Glutamatergic neuron (in vitro differentiated cells): ENCODE results near the gene CELSR2. TPM values are rescaled to one million over a fixed set of nuclear protein-coding genes. Genes with fewer than 3 reads are reported as not detected.
A peak's percentile ranks its signal among the peaks of the same experiment; 100 is the strongest.

Source experiments
- DNase-seq: peaks from one replicate; pipeline ENCODE4 v3.0.0; 2022
- H3K27ac Mint-ChIP-seq: one replicate; pipeline ENCODE4 v1.8.0; 2020; ENCODE audit warnings: mild to moderate bottlenecking, mixed read lengths, inconsistent platforms; ENCODE audit not compliant: unreplicated experiment
- H3K27me3 Mint-ChIP-seq: one replicate; pipeline ENCODE4 v1.8.0; 2020; ENCODE audit warnings: mild to moderate bottlenecking, moderate library complexity, mixed read lengths, inconsistent platforms; ENCODE audit not compliant: unreplicated experiment
- H3K36me3 Mint-ChIP-seq: one replicate; pipeline ENCODE4 v1.8.0; 2020; ENCODE audit warnings: mild to moderate bottlenecking, mixed read lengths, inconsistent platforms; ENCODE audit not compliant: unreplicated experiment
- H3K4me1 Mint-ChIP-seq: one replicate; pipeline ENCODE4 v1.8.0; 2020; ENCODE audit warnings: mild to moderate bottlenecking, low read depth, mixed read lengths, inconsistent platforms; ENCODE audit not compliant: unreplicated experiment
- H3K4me3 Mint-ChIP-seq: one replicate; pipeline ENCODE4 v1.8.0; 2020; ENCODE audit warnings: mild to moderate bottlenecking, mixed read lengths, inconsistent platforms; ENCODE audit not compliant: unreplicated experiment
- H3K9me3 Mint-ChIP-seq: one replicate; pipeline ENCODE4 v1.8.0; 2020; ENCODE audit warnings: mild to moderate bottlenecking, moderate library complexity, mixed read lengths, inconsistent platforms; ENCODE audit not compliant: unreplicated experiment
- CTCF ChIP-seq: fragments of 200-600 bp; sonication (generic); IDR thresholded peaks from one replicate; pipeline ENCODE4 v1.5.0; 2021; ENCODE audit not compliant: partially characterized antibody, unreplicated experiment
- total RNA-seq: library from RNA; stranded (reverse); fragmentation: NEBNext Ultra II Directional; extraction: Animal tissue kit (Norgen Biotek cat#: 25700); gene quantifications from one replicate; pipeline ENCODE4 v1.2.1, GENCODE V29; 2021; ENCODE audit not compliant: unreplicated experiment

CELSR2 gene
- total RNA-seq, 1 donor from 2014 or later, result 181 TPM

GRCh38 chr1:109275706-109276345 lies 26.5 kb downstream of the CELSR2 start:
- Mint-ChIP-seq H3K9me3 (peaks cover 3% of the 10 kb centered on the region), H3K4me3 (peak overlapping the region; percentile 58)

GRCh38 chr1:109277434-109278204 lies 28.3 kb downstream of the CELSR2 start:
- no peaks in the 10 kb centered on the region for H3K36me3 Mint-ChIP-seq
- H3K27ac Mint-ChIP-seq, result peak overlapping the region; percentile 18
- peak; percentile 97 for TF ChIP-seq CTCF
- peak; percentile 91 for DNase-seq
- no peak overlapping the region for H3K4me3 Mint-ChIP-seq
- H3K27me3 Mint-ChIP-seq, result peaks cover 5% of the 10 kb centered on the region
- peaks cover 18% of the 10 kb centered on the region for H3K4me1 Mint-ChIP-seq
- peaks cover 5% of the 10 kb centered on the region for H3K9me3 Mint-ChIP-seq

More at GRCh38 chr1:109275706-109276345, 26.5 kb downstream of the CELSR2 start:
- H3K27me3 Mint-ChIP-seq, result peaks cover 7% of the 10 kb centered on the region
- H3K36me3 Mint-ChIP-seq, result no peaks in the 10 kb centered on the region
- peak overlapping the region; percentile 72 for H3K27ac Mint-ChIP-seq
- DNase-seq, result no peak
- TF ChIP-seq CTCF, result no peak
- H3K4me1 Mint-ChIP-seq, result peaks cover 21% of the 10 kb centered on the region

GRCh38 chr1:109279615-109280278 lies 30.4 kb downstream of the CELSR2 start:
- H3K36me3 Mint-ChIP-seq, result no peaks in the 10 kb centered on the region
- no peak for TF ChIP-seq CTCF
- peaks cover 24% of the 10 kb centered on the region for H3K4me1 Mint-ChIP-seq
- peak overlapping the region; percentile 38 for H3K27ac Mint-ChIP-seq
- DNase-seq, result no peak
- H3K27me3 Mint-ChIP-seq, result peaks cover 7% of the 10 kb centered on the region
- peaks cover 7% of the 10 kb centered on the region for H3K9me3 Mint-ChIP-seq
- H3K4me3 Mint-ChIP-seq, result no peak overlapping the region

- TF ChIP-seq CTCF, result no peak
- peak overlapping the region; percentile 46 for H3K4me3 Mint-ChIP-seq
- H3K27ac Mint-ChIP-seq, result no peak overlapping the region
- peaks cover 10% of the 10 kb centered on the region for H3K27me3 Mint-ChIP-seq
- H3K36me3 Mint-ChIP-seq, result no peaks in the 10 kb centered on the region
- H3K9me3 Mint-ChIP-seq, result peaks cover 9% of the 10 kb centered on the region
- peaks cover 18% of the 10 kb centered on the region for H3K4me1 Mint-ChIP-seq
- no peak for DNase-seq
Observed at GRCh38 chr1:109280862-109281261, 31.5 kb downstream of the CELSR2 start.
